Esophagus muscularis mucosa (tissue), 4 donors: ENCODE data around the gene STARD5. TPM values are rescaled to one million over a fixed set of nuclear protein-coding genes. Genes with fewer than 3 reads are reported as not detected.
"Not testable (repeated sequence)": the region's sequence is repeated elsewhere in the genome, so short reads cannot be mapped to it uniquely, and the experiment has no call there.

Experiments used
- DNase-seq: peaks from one replicate; pipeline ENCODE4 v3.0.0-alpha.2; 2017; ENCODE audit errors: extremely low spot score
- H3K27ac ChIP-seq, 4 donors: fragments of 200-600 bp; sonication (generic); replicated peaks in 1 of 4; 1 replicate in 3 of 4; 2 replicates in 1 of 4; pipeline ENCODE4 v1.5.1; 2016 to 2019; ENCODE audit warnings: mild to moderate bottlenecking in 1 of 4
- H3K27me3 ChIP-seq, 4 donors: fragments of 200-600 bp; sonication (generic); one replicate each; pipeline versions ENCODE4 v1.5.1 to v1.6.0; 2016 to 2019
- H3K36me3 ChIP-seq, 4 donors: fragments of 200-600 bp; sonication (generic); one replicate each; pipeline ENCODE4 v1.5.1; 2016 to 2019
- H3K4me1 ChIP-seq, 4 donors: fragments of 200-600 bp; sonication (generic); one replicate each; pipeline ENCODE4 v1.5.1; 2016 to 2019
- H3K4me3 ChIP-seq, 4 donors: fragments of 200-600 bp; sonication (generic); 1 replicate in 2 of 4; 2 replicates in 2 of 4; pipeline ENCODE4 v1.5.1; 2016 to 2019; ENCODE audit warnings: mild to moderate bottlenecking in 4 of 4, moderate library complexity in 1 of 4
- H3K9me3 ChIP-seq, 4 donors: fragments of 200-600 bp; sonication (generic); 1 replicate in 3 of 4; 2 replicates in 1 of 4; pipeline ENCODE4 v1.5.1; 2016 to 2019
- EP300 ChIP-seq: sonication (generic); formaldehyde crosslinking; IDR thresholded peaks from one replicate; pipeline ENCODE4 v1.6.1; 2017; ENCODE audit warnings: antibody characterized with exemption
- POLR2A ChIP-seq: fragments of 450-650 bp; IDR thresholded peaks from one replicate; pipeline ENCODE4 v1.6.1; 2017; ENCODE audit warnings: antibody characterized with exemption, moderate library complexity, mild to moderate bottlenecking, low read depth
- POLR2AphosphoS5 ChIP-seq, 2 donors: sonication (generic); formaldehyde crosslinking; IDR thresholded peaks; one replicate each; pipeline ENCODE4 v1.6.1; 2017; ENCODE audit warnings: antibody characterized with exemption in 2 of 2
- WGBS: methylation state at CpG from one replicate; pipeline ENCODE4 v1.1.5; 2018; 5-methylcytosine and 5-hydroxymethylcytosine counted together
- intact Hi-C: fragments of 100-400 bp; cut with DNase I; formaldehyde crosslinking; loops from one replicate; pipeline ENCODE4 v1.15.1; 2023
- total RNA-seq, 4 donors: library from RNA; depleted of rRNA; stranded (reverse); fragments of >200 nt; gene quantifications; one replicate each; pipeline versions ENCODE4 v1.1.0 to v1.2.1, GENCODE V29; 2016
- TF ChIP-seq, protein P1 (sequence below), 3 experiments: fragments of 200-600 bp in 2 of 3; fragments of 450-650 bp in 1 of 3; sonication (generic) in 2 of 3; IDR thresholded peaks; one replicate each; pipeline ENCODE4 v1.5.1; 2017 to 2019; ENCODE audit warnings: antibody characterized with exemption in 3 of 3, mild to moderate bottlenecking in 2 of 3, moderate library complexity in 1 of 3

Gene STARD5
- total RNA-seq, 4 donors from 2014 or later: 2.7 to 3.7 (median 3.0) TPM

DNA sequence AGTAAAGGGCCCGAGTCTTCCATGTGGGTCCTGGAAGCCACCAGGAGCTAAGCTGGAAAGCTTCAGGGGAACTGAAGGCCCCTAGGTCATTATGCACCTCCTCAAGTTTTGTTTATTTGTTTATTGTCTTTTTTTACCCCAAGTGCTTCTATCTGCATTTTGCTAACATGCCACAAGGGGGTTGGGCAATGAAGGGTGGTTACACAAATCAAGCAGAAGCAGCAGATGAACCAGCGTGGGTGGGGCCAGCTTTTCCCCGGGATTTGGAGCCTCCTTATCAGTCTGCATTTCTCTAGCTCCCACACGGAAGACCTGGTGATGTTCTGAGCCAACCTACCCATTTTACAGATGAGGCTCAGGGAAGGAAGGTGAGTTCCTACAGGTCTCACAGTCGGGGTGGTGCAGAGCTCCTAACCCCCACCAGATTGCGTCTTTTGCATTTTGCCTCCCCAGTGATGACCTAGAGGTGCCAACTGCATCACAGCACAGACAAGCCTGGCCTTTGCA lies 33.3 kb upstream of the STARD5 start:
- Histone ChIP-seq H3K36me3 (no peaks in the 10 kb centered on the region), H3K9me3 (no peaks in the 10 kb centered on the region), H3K4me3 (no peak overlapping the region), H3K27ac (no peak overlapping the region), H3K4me1 (no peaks in the 10 kb centered on the region), H3K27me3 (no peaks in the 10 kb centered on the region)
- intact Hi-C loops: no loop called here
- 81% methylated on average over 6 of the region's 6 CpGs for WGBS
- TF ChIP-seq POLR2AphosphoS5 (IDR thresholded peaks at IDR 0.05): no peak
- no peak for TF ChIP-seq EP300
- TF ChIP-seq, protein P1, sequence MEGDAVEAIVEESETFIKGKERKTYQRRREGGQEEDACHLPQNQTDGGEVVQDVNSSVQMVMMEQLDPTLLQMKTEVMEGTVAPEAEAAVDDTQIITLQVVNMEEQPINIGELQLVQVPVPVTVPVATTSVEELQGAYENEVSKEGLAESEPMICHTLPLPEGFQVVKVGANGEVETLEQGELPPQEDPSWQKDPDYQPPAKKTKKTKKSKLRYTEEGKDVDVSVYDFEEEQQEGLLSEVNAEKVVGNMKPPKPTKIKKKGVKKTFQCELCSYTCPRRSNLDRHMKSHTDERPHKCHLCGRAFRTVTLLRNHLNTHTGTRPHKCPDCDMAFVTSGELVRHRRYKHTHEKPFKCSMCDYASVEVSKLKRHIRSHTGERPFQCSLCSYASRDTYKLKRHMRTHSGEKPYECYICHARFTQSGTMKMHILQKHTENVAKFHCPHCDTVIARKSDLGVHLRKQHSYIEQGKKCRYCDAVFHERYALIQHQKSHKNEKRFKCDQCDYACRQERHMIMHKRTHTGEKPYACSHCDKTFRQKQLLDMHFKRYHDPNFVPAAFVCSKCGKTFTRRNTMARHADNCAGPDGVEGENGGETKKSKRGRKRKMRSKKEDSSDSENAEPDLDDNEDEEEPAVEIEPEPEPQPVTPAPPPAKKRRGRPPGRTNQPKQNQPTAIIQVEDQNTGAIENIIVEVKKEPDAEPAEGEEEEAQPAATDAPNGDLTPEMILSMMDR (IDR thresholded peaks at IDR 0.05): no peak
- TF ChIP-seq POLR2A: no peak
- DNase-seq: no peak

DNA sequence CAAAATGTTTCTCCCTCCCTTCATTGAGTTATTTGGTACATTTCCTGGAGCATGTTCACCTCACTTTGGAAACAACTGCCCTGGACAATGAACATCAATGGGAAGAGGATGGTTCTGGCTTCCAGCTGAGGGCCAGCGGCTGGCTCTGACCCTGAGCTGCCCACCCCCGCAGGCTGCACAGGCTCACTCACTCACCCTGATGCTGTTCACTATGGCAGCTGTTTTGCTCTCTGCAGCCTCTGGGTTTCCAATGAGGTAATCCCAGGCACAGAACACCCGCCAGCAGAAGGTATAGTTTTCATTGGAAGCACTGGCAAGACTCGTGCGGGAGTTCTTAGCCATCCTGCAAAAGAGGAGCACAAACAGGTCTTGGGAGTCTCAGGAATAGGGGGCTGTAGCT lies 32.3 kb upstream of the STARD5 start:
- no peaks in the 10 kb centered on the region for H3K36me3 ChIP-seq

DNA sequence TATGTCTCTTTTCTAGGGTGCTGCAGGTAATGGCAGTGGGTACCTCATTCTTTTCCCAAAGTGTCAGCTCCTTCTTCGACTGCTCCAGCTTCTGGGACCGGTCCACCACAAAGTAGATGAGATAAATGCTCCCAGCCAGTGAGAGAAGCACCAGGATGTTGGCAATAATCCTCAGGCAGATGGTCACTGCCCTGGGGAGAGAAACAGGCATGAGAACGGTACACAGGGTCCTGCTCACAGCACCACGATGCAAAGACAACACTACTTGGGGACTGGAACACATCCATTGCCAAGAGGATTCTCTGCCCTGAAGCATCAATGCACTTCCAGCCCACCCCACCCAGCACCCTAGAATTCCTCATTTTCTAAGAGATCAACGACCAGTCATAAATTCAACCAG lies 27.7 kb upstream of the STARD5 start:
- Histone ChIP-seq H3K27me3 (no peaks in the 10 kb centered on the region), H3K4me3 (no peak overlapping the region), H3K27ac (no peak overlapping the region), H3K36me3 (no peaks in the 10 kb centered on the region), H3K9me3 (no peaks in the 10 kb centered on the region), H3K4me1 (no peaks in the 10 kb centered on the region)
- intact Hi-C loops: no loop called here
- WGBS: 84% methylated on average over 5 of the region's 5 CpGs
- TF ChIP-seq POLR2A (no peak), EP300 (no peak), POLR2AphosphoS5 (IDR thresholded peaks at IDR 0.05) (no peak)
- TF ChIP-seq, protein P1 (IDR thresholded peaks at IDR 0.05): no peak
- peak; percentile 37 for DNase-seq

More for the DNA sequence above, 32.3 kb upstream of the STARD5 start:
- 74% methylated on average over 4 of the region's 5 CpGs for WGBS
- no peak overlapping the region for H3K4me3 ChIP-seq
- H3K9me3 ChIP-seq: no peaks in the 10 kb centered on the region
- no peak for TF ChIP-seq POLR2A
- TF ChIP-seq, protein P1 (IDR thresholded peaks at IDR 0.05): no peak
- TF ChIP-seq POLR2AphosphoS5 (IDR thresholded peaks at IDR 0.05): no peak
- no peak for TF ChIP-seq EP300
- intact Hi-C loops: no loop called here
- no peaks in the 10 kb centered on the region for H3K4me1 ChIP-seq
- no peak for DNase-seq
- H3K27me3 ChIP-seq: no peaks in the 10 kb centered on the region
- no peak overlapping the region for H3K27ac ChIP-seq

DNA sequence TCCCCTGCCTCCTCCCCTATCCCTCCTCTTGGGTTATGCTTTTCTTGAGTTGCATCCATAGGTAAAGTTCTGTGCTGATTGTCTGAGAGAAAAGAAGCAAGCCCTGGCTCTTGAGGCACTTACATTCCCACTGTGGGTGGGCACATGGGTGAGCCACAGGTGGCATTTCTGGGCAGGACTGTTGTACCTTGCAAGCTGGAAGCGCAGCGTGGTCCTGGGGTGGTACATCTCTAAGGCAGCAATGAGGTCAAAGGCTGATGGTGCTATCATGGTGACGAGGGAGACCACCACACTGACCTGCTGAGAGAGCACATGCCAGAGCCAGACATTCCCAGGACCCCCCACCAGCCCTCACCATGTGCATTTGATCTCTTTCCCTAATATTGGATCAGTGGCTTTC lies 25.3 kb upstream of the STARD5 start:
- peak; percentile 75 for DNase-seq
- no peaks in the 10 kb centered on the region for H3K4me1 ChIP-seq
- H3K36me3 ChIP-seq: no peaks in the 10 kb centered on the region
- 84% methylated on average over 3 of the region's 3 CpGs for WGBS
- TF ChIP-seq EP300: no peak
- TF ChIP-seq, protein P1 (IDR thresholded peaks at IDR 0.05): no peak
- H3K27ac ChIP-seq: no peak overlapping the region
- no peak overlapping the region for H3K4me3 ChIP-seq
- H3K9me3 ChIP-seq: no peaks in the 10 kb centered on the region
- intact Hi-C loops: no loop called here
- no peaks in the 10 kb centered on the region for H3K27me3 ChIP-seq

DNA sequence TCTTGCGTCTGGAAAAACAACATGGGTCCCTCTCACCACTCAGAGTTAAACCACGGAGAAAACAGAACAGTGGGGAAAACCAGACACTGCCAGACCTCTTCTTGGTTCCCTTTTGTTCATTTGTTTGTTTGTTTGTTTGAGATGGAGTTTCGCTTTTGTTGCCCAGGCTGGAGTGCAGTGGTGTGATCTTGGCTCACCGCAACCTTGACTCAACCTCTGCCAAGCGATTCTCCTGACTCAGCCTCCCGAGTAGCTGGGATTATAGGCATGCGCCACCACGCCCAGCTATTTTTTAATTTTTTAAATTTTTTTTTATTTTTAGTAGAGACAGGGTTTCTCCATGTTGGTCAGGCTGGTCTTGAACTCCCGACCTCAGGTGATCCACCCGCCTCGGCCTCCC lies 24.8 kb upstream of the STARD5 start:
- H3K4me1 ChIP-seq, intact Hi-C loops, DNase-seq, H3K36me3 ChIP-seq, H3K4me3 ChIP-seq, H3K9me3 ChIP-seq, H3K27ac ChIP-seq, H3K27me3 ChIP-seq: not testable (repeated sequence)
- WGBS: 87% methylated on average over 11 of the region's 11 CpGs
